Activated CD4-positive, alpha-beta T cell treated with anti-CD3 and anti-CD28 coated beads, Interleukin-2, amount 50 U/mL, for 16 hours (primary cell): Measurements from ENCODE around the gene UNC79.

ENCODE experiments used
- DNase-seq: peaks from one replicate; pipeline ENCODE4 v3.0.0-alpha.2; 2020

UNC79 gene

DNA sequence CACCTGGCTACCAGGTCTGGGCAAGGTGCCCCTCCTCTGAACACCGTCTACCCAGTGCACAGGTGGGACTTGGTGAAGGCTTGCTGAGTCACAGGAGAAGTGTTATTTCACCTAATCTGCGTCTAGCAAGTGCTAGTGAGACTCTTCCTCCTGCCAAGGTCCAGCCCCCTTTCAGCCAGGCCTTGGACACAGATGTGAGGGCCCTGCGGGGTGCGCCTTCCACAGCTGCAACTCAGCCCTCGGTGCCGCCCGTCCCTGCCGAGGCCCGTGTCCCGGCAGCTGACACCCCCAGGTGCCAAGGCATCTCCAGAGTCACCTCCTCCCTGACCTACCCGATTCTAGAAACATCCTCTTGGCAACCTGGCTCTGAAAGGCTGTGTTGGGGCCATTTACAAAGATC is 302.5 kb downstream of the UNC79 start:
- no peak for DNase-seq

DNA sequence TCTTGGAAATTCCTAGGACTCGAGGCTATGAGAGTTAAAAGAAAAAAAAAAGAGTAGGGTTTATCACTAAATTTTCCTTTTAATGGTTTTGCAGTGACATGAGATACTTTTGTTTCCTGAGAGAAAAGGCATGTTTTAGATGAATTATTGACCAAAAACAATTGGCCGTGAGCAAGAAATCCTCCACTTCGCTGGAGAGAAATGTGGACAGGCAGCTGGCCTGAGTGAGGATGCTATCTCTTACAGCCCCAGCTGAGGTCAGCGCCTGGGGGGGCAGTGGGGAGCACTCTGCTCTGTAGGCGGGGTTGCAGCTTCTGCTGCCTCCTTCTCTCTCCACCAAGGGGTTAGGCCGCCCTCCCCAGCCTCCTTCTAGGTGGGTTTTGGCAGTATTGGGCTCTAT is 302.9 kb downstream of the UNC79 start:
- DNase-seq: no peak

DNA sequence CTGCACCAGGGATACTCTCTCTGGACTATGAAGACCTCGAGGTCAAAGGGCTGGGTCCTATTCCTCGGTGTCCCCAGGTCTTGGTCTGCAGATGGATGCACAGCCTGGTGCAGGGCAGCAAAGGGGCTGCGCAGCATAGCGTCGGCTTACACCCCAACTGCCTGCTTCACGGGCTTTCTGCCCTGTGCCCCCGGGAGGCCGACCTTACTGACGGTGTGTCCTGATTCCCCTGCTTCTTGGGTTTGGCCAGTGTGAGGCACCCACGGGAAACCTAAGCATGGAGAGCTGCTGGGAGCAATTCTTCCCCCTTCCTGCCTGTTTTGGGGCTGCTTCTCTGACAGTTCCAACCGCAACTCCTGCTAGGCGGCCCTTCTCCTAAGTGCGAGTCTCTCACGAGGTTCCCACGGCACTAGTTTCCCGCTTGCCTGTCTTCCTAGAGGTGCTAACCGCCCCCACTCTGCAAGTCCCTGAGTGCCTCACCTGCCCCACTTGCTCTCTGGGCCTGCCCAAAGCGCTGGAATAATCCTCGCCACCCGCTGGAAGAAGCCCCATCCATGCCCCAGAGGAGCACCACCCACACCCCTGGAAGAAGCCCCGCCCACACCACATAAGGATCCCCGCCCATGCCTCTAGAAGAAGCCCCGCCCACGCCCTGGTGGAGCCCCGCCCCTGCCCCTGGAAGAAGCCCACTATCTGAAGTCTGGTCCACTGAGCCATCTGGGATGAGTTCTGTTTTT is 303.5 kb downstream of the UNC79 start:
- DNase-seq: no peak

DNA sequence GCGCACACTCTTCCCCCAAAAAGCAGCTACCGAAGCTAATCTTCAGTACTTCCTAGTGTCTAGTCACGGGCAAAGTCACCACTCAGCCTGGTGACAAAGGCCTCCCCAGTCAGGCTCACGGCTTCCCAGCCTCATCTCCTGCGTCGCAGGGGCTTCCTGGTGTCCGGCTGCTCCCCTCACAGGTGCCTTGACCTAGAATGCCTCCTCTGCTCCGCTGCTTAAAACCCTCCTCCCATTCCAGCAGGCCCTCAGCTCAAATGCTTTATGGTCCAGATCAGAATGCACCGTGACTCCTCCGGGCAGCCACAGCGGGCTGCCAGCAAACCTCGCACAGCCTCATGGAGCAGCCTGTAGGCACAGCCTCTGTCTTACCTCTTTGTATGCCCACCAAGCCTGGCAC is 304.5 kb downstream of the UNC79 start:
- DNase-seq: no peak

DNA sequence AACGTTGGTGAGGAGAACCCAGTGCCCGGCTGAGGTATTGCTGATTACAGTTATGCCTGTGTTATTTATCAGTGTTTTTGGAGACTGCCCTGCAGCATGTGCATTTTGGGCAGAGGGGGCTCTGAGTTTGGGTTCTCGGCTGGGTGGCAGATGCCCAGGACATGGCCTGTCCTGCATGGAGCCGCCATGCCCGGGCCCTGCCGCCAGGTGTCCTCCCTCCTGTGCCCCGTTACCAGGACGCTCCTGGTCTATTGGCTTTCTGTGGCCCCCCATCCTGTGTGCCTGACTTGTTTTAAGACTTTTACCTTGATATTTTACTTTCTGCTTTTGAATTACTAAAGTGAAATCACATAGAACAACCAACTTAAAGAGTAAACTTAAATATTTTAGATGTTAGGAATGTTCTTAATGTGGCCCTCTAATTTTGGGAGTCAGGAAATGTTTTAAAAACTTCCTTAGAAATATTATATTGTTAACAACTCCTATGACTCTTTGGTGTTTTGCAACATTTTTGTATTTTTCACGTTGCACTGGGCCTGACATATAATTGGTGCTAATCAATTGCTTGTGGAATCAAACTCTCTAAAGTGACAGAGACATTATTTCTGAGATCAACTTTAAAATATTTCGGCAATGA is 305.8 kb downstream of the UNC79 start:
- no peak for DNase-seq

DNA sequence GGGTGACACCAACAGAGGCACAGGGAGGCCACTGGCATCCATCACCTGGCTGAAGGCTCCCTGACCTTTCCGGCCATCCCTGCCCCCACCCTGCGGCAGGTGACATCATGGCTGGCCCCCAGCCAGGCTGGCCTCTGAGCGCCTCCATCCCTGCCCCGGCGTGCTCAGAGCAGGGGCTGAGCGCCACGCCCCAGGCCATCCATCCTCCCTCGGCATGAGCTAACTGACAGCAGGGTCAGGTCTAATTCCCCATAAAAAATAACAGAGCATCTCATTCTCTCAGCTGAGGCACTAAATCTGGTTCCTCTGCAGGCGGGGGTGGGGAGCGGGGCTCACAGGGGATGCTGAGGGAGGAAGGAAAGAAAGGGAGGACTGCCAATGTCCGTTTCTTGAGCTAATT is 306.9 kb downstream of the UNC79 start:
- DNase-seq: no peak

DNA sequence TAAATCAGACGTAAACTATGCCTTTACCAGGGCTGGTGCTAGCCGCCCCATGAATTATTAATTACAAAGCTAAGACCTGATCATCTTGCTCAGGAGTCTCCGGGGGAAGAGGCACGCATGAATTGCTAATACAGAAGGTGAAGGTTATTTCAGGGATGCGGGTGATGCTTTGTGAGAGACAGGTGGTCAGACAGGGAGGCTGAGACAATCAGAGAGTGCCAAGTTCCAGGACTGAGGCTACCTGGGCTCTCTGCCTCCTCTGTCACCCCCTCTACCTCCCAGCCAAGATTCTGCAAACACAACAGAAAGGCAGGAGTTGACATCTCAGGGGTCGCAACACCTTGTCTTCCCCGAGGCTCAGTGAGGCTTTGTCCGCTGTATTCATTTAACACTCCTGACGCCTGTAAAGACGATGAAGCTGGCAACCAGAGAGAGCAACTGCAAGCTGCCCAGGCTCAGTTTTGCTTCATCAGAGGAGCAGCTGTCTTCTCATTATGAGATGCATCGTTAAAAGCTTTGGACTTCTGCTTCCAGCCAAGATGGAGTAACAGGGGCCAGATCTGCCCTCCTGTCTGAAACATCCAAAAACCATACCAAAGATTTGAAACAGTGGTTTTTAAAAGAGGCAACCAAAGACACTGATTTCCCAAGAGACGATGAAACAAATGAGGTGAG is 311.0 kb downstream of the UNC79 start:
- DNase-seq: no peak

DNA sequence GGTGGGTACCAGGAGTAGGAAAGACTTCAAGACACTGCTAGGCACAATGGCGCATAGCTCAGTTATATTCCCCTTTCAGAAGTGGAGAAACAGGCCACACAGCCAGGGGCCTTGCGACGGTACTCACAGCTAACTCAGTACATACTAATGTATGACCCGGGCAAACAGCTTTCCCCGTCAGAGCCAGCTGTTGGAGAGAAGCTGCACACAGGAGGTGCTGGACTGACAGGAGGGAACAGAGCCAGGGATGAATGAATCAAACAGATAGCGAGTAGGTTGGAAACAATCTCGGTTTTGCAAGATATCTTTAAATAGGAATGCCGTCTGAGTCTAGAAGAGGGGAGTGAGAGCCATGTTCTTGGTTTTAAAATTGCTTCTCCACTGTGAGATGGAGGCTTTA is 312.0 kb downstream of the UNC79 start:
- DNase-seq: no peak

DNA sequence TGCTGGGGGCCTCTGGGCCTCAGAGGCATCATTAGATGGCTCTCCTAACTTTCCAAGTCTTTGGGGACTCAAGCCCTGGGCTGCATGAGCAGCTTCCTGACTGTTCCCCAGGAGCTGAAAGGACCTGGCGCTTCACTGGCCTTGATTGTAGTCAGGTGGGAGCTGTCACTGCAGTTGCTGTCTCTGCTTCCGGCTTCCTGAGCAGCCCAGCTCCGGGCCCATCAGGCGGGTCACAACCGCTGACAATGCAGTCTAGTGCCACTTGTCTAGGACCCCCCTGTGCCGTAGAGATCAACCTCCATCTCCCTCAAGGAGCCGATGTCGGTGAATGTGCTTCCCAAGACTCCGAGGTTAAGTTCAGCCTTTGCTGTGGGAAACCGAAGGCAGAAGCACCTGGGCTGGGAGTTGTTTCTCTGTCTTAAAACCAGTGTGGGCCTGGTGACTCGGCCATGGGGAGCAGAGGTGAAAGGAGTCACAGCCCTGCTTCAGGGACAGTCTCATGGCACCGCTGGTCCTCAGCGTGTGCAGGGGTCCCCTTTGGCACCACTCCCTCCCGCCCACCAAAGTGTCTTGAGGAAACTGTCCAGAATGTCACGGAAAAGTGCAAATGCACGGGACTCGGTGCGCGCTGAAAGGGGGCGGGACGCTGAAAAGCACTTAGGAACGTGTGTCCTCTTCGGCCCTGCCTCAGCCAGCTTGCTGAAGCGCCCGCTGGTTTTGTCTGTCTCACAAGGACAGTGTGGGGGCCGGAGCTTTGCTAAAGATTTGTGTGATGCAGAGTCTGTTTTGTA is 312.7 kb downstream of the UNC79 start:
- DNase-seq: no peak

DNA sequence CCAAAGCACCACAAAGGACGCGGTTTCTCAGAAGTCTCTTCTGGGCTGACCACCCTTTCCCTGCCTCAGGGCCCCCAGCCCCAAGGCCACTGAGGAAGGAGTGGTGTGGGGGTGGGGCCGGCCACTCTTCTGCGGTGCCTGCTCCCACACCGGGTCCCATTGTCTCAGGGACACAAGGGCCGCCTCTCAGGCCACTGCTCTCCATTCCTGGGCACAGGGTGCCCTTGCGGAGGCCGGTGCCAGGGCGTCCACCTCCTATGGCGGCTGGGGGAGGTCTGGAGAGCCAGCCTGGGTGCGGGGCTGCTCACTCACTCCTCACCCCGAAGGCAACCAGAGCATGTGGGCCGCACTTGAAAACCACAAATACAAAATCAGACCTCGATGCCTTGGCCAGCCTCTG is 313.4 kb downstream of the UNC79 start:
- no peak for DNase-seq

DNA sequence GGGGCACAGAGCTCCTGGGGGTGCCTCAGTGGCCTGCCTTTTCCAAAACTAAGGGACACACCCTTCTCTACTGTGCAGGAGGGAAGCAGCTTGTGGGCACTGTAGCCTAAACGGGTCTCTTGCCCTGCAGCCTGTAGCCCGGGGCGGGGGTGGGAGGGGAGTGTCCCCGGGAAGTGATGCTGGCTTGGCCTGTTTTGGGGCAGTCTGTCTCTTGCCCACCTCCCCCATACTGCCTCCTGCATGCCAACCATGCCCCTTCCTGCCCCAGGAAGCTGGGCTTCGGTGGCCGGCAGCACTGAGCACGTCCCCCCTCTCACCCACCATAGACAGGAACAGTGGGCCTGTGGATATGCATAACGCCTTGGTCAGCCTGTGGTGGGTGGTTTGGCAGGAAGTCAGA is 314.1 kb downstream of the UNC79 start:
- DNase-seq: no peak

DNA sequence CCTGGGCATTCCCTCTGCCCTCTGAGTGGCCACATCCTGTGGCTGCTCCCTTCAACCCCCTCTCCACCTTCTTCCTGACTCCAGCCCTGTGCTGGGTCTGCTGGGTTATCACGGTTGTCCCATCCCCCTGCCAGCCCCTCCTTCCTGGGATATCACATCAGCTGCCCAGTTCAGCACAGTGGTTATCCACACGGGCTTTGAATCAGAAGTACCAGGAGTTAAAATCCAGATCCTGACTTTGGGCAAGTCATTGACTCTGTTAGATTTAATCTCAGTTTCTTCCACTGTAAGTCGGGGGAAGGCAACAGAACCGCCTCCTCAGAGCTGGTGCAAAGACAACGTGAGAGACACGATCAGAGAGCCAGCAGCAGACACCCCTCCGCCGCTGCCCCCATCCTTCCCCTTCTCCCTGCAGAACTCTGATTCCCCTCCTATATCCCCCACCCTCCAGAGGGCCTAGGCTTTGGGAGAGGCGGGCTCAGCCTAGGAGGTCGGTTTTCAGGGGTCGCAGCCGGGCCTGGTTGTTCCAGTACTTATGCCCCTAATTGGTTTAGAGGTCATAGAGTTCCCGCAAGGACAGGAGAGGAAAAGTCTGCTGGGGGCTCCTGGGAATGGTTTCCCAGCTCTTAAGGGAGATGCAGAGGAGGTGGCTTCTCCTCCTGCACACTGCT is 315.0 kb downstream of the UNC79 start:
- no peak for DNase-seq

DNA sequence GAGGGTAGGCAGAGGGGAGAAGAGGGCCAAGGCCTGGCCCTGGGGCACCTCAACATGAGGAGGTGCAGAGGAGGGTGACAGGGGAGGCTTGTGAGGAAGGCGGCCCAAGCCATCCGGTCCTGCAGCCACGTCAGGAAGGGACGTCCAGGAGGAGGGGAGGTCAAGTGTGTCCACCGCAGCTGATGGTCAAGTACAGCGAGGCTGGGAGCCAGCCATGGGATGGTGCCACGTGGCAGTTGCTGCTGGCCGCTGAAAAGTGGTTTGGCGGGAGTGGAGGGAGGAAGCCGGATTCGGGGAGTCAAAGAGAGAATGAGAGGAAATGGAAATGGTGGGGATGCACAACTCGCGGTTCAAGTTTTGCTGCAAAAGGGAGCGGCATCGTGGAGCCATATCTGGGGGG is 316.4 kb downstream of the UNC79 start:
- no peak for DNase-seq

DNA sequence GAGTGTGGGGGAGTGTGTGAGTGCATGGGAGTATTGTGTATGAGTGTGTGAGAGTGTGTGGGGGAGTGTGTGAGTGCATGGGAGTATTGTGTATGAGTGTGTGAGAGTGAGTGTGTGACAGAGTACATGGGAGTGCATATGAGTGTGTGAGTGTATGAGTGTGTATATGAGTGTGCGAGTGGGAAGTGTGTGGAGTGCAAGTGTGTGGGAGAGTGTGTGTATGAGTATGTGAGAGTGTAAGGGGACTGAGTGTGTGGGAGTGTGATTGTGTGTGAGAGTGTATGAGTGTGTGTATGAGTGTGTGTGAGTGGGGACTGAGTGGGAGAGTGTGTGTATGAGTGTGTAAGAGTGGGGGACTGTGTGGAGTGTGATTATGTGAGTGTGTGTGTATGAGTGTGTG is 316.8 kb downstream of the UNC79 start:
- no peak for DNase-seq

DNA sequence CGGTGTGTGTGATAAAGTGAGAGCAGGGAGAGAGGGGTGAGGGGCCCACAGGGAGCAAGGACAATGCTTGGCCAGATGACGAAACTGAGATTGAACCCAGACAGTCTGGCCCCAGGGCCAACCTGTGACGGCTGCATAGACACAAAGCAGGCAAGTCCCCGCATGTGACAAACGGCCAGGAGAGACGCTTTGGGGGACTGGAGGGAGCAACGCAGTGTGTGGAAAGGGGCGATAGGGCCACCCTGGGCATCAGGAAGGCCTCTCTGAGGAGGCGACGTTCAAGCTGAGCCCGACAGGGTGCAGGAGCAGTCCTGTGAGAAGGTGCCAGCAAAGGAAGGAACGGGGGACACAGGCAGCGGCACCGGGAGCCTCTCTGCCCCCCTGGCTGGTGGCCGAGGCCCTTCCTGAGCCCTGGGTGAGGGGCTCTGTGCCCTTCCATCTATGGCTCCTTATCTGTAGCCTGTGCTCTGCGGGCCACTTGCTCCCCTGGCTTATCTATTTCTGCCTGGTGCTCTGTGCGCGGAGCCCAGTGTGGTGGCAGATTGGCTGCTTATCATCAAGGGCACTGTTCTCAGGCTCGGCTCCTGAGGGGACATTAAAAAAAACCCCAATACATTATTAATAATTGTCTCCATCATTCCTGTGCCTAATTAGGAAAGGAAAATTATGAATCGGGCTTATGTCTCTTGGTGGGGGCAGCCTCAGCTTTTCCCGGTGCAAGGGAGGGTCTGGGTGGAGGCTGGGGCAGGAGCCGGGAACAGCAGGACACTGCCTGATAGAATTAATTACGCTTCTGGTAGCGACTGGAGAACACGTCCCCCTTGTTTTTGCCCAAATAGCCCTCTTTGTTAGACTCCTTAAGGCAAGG is 317.7 kb downstream of the UNC79 start:
- DNase-seq: no peak

DNA sequence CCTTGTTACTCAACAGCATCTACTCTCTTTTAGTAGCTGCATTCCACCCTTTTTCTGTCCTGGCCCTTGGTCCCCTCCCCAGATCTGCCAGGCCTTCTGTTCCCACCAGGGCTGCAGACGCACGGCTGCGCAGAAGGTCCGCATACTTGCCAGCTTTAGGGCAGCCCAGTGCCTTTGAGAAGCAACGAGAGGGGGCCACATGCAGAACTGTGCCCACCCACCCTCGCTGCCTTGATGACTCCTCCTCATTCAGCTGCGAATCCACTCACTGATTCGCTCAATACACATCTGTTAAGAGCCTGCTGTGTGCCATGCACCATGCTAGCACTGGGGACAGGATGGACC is 318.3 kb downstream of the UNC79 start:
- DNase-seq: no peak

DNA sequence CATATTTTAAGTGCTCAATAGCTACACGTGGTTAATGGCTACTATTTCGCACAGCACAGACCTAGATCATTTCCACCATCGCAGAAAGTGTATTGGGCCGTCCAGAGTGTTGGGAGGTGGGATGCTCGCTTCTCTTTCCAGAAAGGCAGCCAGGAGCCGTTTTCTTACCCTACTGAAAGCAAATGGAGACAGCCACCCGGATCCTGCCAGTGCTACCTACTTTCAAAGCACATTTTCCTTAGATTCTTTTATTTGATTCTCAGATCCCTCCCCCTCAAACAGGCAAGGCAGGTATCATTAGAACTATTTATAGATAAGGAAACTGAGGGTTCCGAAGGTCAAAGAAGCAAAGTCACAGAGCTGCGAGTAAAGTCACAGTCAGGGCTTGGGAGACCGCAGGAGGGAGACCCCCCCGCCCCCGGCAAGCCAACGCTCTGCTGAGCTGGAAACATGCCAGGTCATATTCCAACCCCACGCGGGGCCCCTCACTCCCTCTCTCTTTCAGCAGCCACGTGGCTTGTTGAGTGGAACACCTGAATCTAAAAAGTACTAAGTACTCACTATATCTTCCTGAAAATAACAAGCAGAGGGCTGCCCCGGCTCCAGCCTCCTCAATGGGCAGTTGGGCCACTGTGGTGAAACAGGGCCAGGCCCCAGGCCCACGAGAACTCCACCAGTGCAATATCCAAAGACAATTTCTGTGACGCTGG is 321.4 kb downstream of the UNC79 start:
- DNase-seq: no peak

DNA sequence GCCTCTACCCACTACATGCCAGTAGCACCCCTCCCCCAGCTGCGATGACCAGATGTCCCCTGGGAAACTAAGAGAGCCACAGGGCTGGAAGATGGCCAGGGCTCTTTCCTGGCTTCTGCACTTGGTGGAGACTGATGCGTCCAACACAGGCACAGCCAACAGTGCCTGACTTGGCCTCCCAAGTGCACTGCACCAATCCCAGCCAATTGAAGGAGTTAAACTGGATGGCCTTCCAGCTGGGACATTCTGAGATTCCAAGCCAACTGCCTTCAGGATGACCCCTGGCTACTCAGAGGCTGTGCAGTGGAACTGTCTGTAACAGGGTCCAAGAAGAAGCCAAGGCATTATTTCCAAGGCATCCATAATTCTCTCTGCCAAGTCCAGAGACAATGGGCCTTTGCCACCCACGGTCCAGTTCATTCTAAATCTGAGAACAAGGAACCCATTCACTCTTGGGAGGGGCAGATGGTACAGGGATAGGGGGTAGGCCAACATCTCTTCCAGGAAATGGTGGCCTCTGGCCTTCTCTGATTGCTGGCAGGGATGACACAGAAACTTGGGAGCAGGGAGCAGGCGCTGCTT is 322.3 kb downstream of the UNC79 start:
- DNase-seq: no peak

DNA sequence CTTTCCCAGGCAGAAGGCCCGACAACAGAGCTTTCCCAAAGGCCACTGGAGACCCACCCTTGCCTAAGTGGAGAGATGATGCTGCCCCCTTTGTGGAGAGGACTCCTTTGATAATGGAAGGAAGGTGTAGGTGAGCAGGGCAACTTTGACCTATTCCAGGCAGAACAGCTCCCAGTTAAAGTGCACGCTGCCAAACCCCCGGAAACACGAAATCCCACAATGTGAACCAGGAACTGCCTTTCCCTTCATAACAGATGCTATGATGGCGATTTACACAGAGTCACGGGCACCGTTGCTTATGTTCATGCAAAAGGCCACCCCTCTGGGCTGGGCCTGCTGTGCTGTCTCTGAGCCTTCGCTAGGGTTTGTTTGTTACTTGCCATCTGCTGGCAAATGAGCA is 322.9 kb downstream of the UNC79 start:
- DNase-seq: no peak

DNA sequence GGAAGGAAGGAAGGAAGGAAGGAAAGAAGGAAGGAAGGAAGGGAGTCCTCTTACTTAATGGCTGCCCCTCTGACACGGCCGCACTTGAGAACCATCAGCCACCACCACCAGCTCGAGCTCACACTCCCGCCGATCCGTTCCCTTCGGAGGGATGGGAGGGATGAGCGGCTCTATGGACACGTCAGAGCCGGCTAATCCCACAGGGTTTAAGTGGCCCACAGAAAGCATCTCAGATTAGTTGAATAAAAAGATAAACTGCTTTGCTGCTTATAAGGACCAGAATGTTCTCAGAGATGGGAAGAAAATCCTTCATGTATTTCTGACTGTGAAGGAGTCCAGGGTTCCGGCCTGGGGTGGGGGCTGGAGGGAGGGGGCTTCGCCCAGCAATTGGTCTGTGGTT is 326.5 kb downstream of the UNC79 start:
- DNase-seq: no peak
